Mesendoderm (in vitro differentiated cells): ENCODE measurements around the gene SLC23A2.

Experiments used
- DNase-seq: peaks from one replicate; pipeline ENCODE4 v3.0.0; 2013
- H2AK5ac ChIP-seq: 2 replicates; pipeline ENCODE4 v1.6.1; 2013; ENCODE audit warnings: low read length, inconsistent platforms
- H2BK120ac ChIP-seq: 2 replicates; pipeline ENCODE4 v1.6.1; 2013; ENCODE audit warnings: low read depth, mild to moderate bottlenecking, low read length, moderate library complexity, mixed read lengths
- H2BK15ac ChIP-seq: replicated peaks from 2 replicates; pipeline ENCODE4 v1.6.1; 2013; ENCODE audit warnings: low read depth, mild to moderate bottlenecking, moderate library complexity
- H2BK5ac ChIP-seq: 2 replicates; pipeline ENCODE4 v1.6.1; 2013; ENCODE audit warnings: low read length, inconsistent platforms
- H3K18ac ChIP-seq: 2 replicates; pipeline ENCODE4 v1.6.1; 2013; ENCODE audit warnings: mild to moderate bottlenecking, low read length, mixed read lengths
- H3K23ac ChIP-seq: one replicate; pipeline ENCODE4 v1.6.1; 2013; ENCODE audit warnings: low read length
- H3K27ac ChIP-seq: 2 replicates; pipeline ENCODE4 v1.5.1; 2013; ENCODE audit warnings: low read depth, mild to moderate bottlenecking, inconsistent platforms, low read length, moderate library complexity
- H3K27me3 ChIP-seq: 2 replicates; pipeline ENCODE4 v1.6.1; 2013; ENCODE audit warnings: low read length, control low read depth, mild to moderate bottlenecking, inconsistent platforms; ENCODE audit not compliant: insufficient read depth, poor library complexity
- H3K36me3 ChIP-seq: 2 replicates; pipeline ENCODE4 v1.6.1; 2013; ENCODE audit warnings: low read length, inconsistent platforms; ENCODE audit not compliant: control insufficient read depth, insufficient read depth
- H3K4ac ChIP-seq: one replicate; pipeline ENCODE4 v1.6.1; 2013; ENCODE audit warnings: low read depth, mild to moderate bottlenecking, low read length, moderate library complexity
- H3K4me1 ChIP-seq: 2 replicates; pipeline ENCODE4 v1.6.1; 2013; ENCODE audit warnings: low read depth, low read length, inconsistent platforms; ENCODE audit not compliant: control insufficient read depth
- H3K4me2 ChIP-seq: 2 replicates; pipeline ENCODE4 v1.6.1; 2013; ENCODE audit warnings: low read length
- H3K4me3 ChIP-seq: 2 replicates; pipeline ENCODE4 v1.5.1; 2013; ENCODE audit warnings: mild to moderate bottlenecking, low read length
- H3K56ac ChIP-seq: one replicate; pipeline ENCODE4 v1.6.1; 2013; ENCODE audit warnings: low read length
- H3K79me1 ChIP-seq: 2 replicates; pipeline ENCODE4 v1.6.1; 2013; ENCODE audit warnings: low read length, inconsistent platforms
- H3K79me2 ChIP-seq: 2 replicates; pipeline ENCODE4 v1.6.1; 2013; ENCODE audit warnings: mild to moderate bottlenecking, low read length; ENCODE audit not compliant: control insufficient read depth, insufficient read depth
- H3K9ac ChIP-seq: 2 replicates; pipeline ENCODE4 v1.6.1; 2013; ENCODE audit warnings: low read length, inconsistent platforms
- H4K5ac ChIP-seq: one replicate; pipeline ENCODE4 v1.6.1; 2013; ENCODE audit warnings: low read length
- H4K8ac ChIP-seq: one replicate; pipeline ENCODE4 v1.6.1; 2013; ENCODE audit warnings: low read depth, mild to moderate bottlenecking, control low read depth, low read length, moderate library complexity
- WGBS: extraction: QIAGEN DNeasy Blood & Tissue Kit; methylation state at CpG from one replicate; pipeline ENCODE4 v1.1.7; 2013; ENCODE audit warnings: low lambda C conversion rate, missing lambda C conversion rate; ENCODE audit not compliant: insufficient coverage; ENCODE audit errors: extremely low coverage; 5-methylcytosine and 5-hydroxymethylcytosine counted together

SLC23A2 gene

GRCh38 chr20:4813863-4814695 lies 187.2 kb downstream of the SLC23A2 start:
- Histone ChIP-seq H3K9ac (no peak overlapping the region), H3K27me3 (no peaks in the 10 kb centered on the region), H3K4me3 (no peak overlapping the region), H3K4me2 (no peak overlapping the region), H3K23ac (no peak overlapping the region), H3K4me1 (no peaks in the 10 kb centered on the region), H3K4ac (no peak overlapping the region), H3K27ac (no peak overlapping the region), H4K8ac (no peak overlapping the region), H2BK5ac (no peak overlapping the region), H3K36me3 (no peaks in the 10 kb centered on the region), H2BK15ac (no peak overlapping the region), H3K79me2 (no peaks in the 10 kb centered on the region), H2AK5ac (no peak overlapping the region), H3K56ac (no peak overlapping the region), H4K5ac (no peak overlapping the region), H3K18ac (no peak overlapping the region), H3K79me1 (no peaks in the 10 kb centered on the region), H2BK120ac (no peak overlapping the region)
- DNase-seq: peak; percentile 61
- WGBS: no CpG with 5 or more reads among the region's 13 CpGs

GRCh38 chr20:4813076-4813862 lies 188.0 kb downstream of the SLC23A2 start:
- H2AK5ac ChIP-seq: no peak overlapping the region
- H3K79me1 ChIP-seq: no peaks in the 10 kb centered on the region
- no CpG with 5 or more reads among the region's 22 CpGs for WGBS
- no peak overlapping the region for H3K18ac ChIP-seq
- no peak overlapping the region for H3K27ac ChIP-seq
- H3K79me2 ChIP-seq: no peaks in the 10 kb centered on the region
- H3K4me3 ChIP-seq: no peak overlapping the region
- no peaks in the 10 kb centered on the region for H3K36me3 ChIP-seq
- DNase-seq: no peak
- H2BK15ac ChIP-seq: no peak overlapping the region
- no peak overlapping the region for H2BK120ac ChIP-seq
- H4K5ac ChIP-seq: no peak overlapping the region
- no peak overlapping the region for H3K9ac ChIP-seq
- no peak overlapping the region for H2BK5ac ChIP-seq
- H3K27me3 ChIP-seq: no peaks in the 10 kb centered on the region
- H3K56ac ChIP-seq: no peak overlapping the region
- no peak overlapping the region for H3K4me2 ChIP-seq
- no peaks in the 10 kb centered on the region for H3K4me1 ChIP-seq
- no peak overlapping the region for H3K4ac ChIP-seq
- no peak overlapping the region for H4K8ac ChIP-seq
- H3K23ac ChIP-seq: no peak overlapping the region

GRCh38 chr20:4812641-4813075 lies 188.7 kb downstream of the SLC23A2 start:
- Histone ChIP-seq H3K18ac (no peak overlapping the region), H4K5ac (no peak overlapping the region), H3K56ac (no peak overlapping the region), H3K27me3 (no peaks in the 10 kb centered on the region), H2BK15ac (no peak overlapping the region), H3K4me2 (no peak overlapping the region), H2BK120ac (no peak overlapping the region), H3K79me2 (no peaks in the 10 kb centered on the region), H3K36me3 (no peaks in the 10 kb centered on the region), H2BK5ac (no peak overlapping the region), H3K4me1 (no peaks in the 10 kb centered on the region), H3K4ac (no peak overlapping the region), H3K9ac (no peak overlapping the region), H3K4me3 (no peak overlapping the region), H2AK5ac (no peak overlapping the region), H3K23ac (no peak overlapping the region), H3K79me1 (no peaks in the 10 kb centered on the region), H4K8ac (no peak overlapping the region), H3K27ac (no peak overlapping the region)
- DNase-seq: no peak
- WGBS: no CpG with 5 or more reads among the region's 7 CpGs

GRCh38 chr20:4812216-4812615 lies 189.1 kb downstream of the SLC23A2 start:
- no peaks in the 10 kb centered on the region for H3K79me1 ChIP-seq
- no peak overlapping the region for H2BK5ac ChIP-seq
- H3K27me3 ChIP-seq: no peaks in the 10 kb centered on the region
- H3K27ac ChIP-seq: no peak overlapping the region
- no peak overlapping the region for H3K56ac ChIP-seq
- H3K18ac ChIP-seq: no peak overlapping the region
- no peak for DNase-seq
- no peak overlapping the region for H4K5ac ChIP-seq
- H2AK5ac ChIP-seq: no peak overlapping the region
- no CpG with 5 or more reads among the region's 6 CpGs for WGBS
- H3K4me1 ChIP-seq: no peaks in the 10 kb centered on the region
- H3K4me2 ChIP-seq: no peak overlapping the region
- H3K4me3 ChIP-seq: no peak overlapping the region
- no peak overlapping the region for H3K4ac ChIP-seq
- no peaks in the 10 kb centered on the region for H3K79me2 ChIP-seq
- H3K36me3 ChIP-seq: no peaks in the 10 kb centered on the region
- H4K8ac ChIP-seq: no peak overlapping the region
- H3K9ac ChIP-seq: no peak overlapping the region
- no peak overlapping the region for H3K23ac ChIP-seq
- H2BK15ac ChIP-seq: no peak overlapping the region
- no peak overlapping the region for H2BK120ac ChIP-seq

GRCh38 chr20:4811661-4812181 lies 189.6 kb downstream of the SLC23A2 start:
- WGBS: no CpG with 5 or more reads among the region's 8 CpGs
- no peaks in the 10 kb centered on the region for H3K36me3 ChIP-seq
- H3K9ac ChIP-seq: no peak overlapping the region
- no peaks in the 10 kb centered on the region for H3K79me2 ChIP-seq
- H3K4me3 ChIP-seq: no peak overlapping the region
- no peak overlapping the region for H3K4me2 ChIP-seq
- no peak overlapping the region for H2AK5ac ChIP-seq
- H4K8ac ChIP-seq: no peak overlapping the region
- no peak overlapping the region for H3K4ac ChIP-seq
- no peak overlapping the region for H3K27ac ChIP-seq
- no peaks in the 10 kb centered on the region for H3K4me1 ChIP-seq
- H3K56ac ChIP-seq: no peak overlapping the region
- H2BK120ac ChIP-seq: no peak overlapping the region
- no peak for DNase-seq
- H2BK5ac ChIP-seq: no peak overlapping the region
- no peak overlapping the region for H4K5ac ChIP-seq
- H2BK15ac ChIP-seq: no peak overlapping the region
- no peak overlapping the region for H3K23ac ChIP-seq
- no peaks in the 10 kb centered on the region for H3K79me1 ChIP-seq
- no peaks in the 10 kb centered on the region for H3K27me3 ChIP-seq
- no peak overlapping the region for H3K18ac ChIP-seq
